ENCODE data around the gene LAMB3.

Gene LAMB3

DNA sequence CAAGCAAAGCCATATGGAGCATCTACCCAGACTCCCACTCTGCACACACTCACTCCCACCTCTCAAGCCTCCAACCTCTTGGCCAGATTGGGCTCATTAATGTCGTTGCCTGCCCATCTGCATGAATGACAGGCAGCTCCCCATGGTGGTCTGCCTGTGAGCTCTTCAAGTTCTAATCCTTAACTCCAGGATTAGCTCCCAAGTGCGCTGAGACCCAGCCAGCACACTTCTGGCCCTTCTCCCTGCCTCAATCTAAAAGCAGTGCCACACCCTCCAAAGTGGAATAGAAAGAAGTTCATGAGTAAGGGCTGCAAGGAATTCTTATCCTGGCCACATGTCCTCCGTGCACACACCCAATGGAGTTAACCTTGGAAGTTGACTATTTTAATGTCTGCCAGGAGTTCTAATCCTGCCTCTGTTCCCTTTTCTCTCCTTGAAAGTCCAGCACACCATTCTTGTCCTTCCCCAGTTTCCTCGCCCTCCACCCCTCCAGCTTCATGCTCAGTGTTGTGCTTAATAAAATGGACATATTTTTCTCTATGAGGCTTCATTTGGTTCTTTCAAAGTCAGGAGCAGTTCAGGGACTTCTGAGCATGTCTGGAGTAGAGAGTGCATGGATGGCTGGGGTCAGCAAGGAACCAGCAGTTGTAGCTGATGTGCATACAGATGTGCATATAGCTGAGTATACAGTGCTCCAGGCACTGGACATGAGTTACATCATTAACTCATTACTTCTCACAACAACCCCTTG is 38.6 kb downstream of the LAMB3 start:
- Histone ChIP-seq H3K36me3 (ENCODE audit: control insufficient read depth in 1 of 2, insufficient read depth in 2 of 2, low read length in 2 of 2) (peaks cover 29 to 50% of the 10 kb centered on the region in 2 experiments), H3K4me3 (ENCODE audit: low read depth, low read length) (no peak overlapping the region), H3K4ac (ENCODE audit: low read depth, low read length) (no peak overlapping the region), H3K79me1 (ENCODE audit: low read length) (peaks cover 2% of the 10 kb centered on the region), H3K4me1 (ENCODE audit: control insufficient read depth in 1 of 2, insufficient read depth in 2 of 2, low read length in 2 of 2) (peaks cover 5 to 10% of the 10 kb centered on the region in 2 experiments), H3K23ac (ENCODE audit: low read length) (no peak overlapping the region), H2AK5ac (ENCODE audit: low read length) (no peak overlapping the region), H2BK12ac (ENCODE audit: low read length) (no peak overlapping the region), H2BK5ac (ENCODE audit: low read depth, low read length, poor library complexity) (no peak overlapping the region), H3K14ac (ENCODE audit: low read length) (no peak overlapping the region), H4K91ac (ENCODE audit: low read depth, low read length) (no peak overlapping the region), H4K8ac (ENCODE audit: low read depth, low read length) (no peak overlapping the region), H2BK120ac (ENCODE audit: insufficient read depth, low read length, poor library complexity) (no peak overlapping the region), H3K27ac (ENCODE audit: low read depth, low read length) (no peak overlapping the region), H3K4me2 (ENCODE audit: low read length) (no peak overlapping the region), H3K9me3 (ENCODE audit: insufficient read depth, low read depth, low read length) (peaks cover 3% of the 10 kb centered on the region), H3K18ac (ENCODE audit: low read length) (no peak overlapping the region), H4K12ac (ENCODE audit: low read depth, low read length) (no peak overlapping the region), H3K9ac (ENCODE audit: low read length) (no peak overlapping the region), H3K27me3 (ENCODE audit: insufficient read depth, low read length) (no peaks in the 10 kb centered on the region), H3K79me2 (ENCODE audit: control insufficient read depth, insufficient read depth, low read length, poor library complexity) (no peaks in the 10 kb centered on the region), H2AFZ (ENCODE audit: insufficient read depth, low read length, poor library complexity) (no peak overlapping the region)
- WGBS (ENCODE audit: extremely low coverage, insufficient coverage, insufficient read length): no CpG with 5 or more reads among the region's 4 CpGs
- no peak for DNase-seq

DNA sequence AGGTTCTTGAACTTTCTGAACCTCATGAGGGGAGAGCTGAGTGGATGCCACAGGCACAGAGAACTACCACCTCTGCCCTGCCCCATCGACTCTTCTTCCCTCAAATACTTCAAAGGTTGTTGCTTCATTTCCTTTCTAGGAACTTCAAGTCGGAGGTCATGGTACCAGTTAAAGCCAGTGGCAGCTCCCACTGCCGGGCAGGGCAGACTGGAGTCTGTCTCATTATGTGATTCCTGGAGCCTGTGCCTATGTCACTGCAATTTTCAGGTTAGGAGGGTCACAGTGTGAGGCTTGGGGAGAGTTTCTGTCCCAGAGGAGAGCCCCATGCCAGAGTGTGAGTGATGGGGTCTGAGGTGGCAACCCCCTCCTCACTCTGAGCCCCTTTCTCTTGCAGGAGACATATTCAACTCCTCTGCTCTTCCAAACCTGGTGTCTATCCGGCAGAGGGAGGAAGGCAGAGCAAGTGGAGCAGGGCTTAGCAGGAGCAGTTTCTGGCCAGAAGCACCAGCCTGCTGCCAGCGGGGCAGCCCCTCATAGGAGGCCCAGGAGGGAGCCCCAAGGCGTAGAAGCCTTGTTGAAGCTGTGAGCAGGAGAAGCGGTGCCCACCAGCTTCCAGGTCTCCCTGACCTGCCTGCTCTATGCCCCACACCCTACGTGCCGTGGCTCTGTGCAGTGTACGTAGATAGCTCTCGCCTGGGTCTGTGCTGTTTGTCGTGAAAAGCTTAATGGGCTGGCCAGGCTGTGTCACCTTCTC is 39.4 kb downstream of the LAMB3 start:
- peaks cover 2% of the 10 kb centered on the region for H3K79me1 ChIP-seq (ENCODE audit: low read length)
- no peak overlapping the region for H4K8ac ChIP-seq (ENCODE audit: low read depth, low read length)
- H3K9me3 ChIP-seq (ENCODE audit: insufficient read depth, low read depth, low read length): peaks cover 3% of the 10 kb centered on the region
- no peak overlapping the region for H2BK5ac ChIP-seq (ENCODE audit: low read depth, low read length, poor library complexity)
- no peak overlapping the region for H4K91ac ChIP-seq (ENCODE audit: low read depth, low read length)
- H3K36me3 ChIP-seq (ENCODE audit: control insufficient read depth in 1 of 2, insufficient read depth in 2 of 2, low read length in 2 of 2): peaks cover 33 to 50% of the 10 kb centered on the region in 2 experiments
- H3K4me2 ChIP-seq (ENCODE audit: low read length): no peak overlapping the region
- no peak overlapping the region for H3K18ac ChIP-seq (ENCODE audit: low read length)
- H3K14ac ChIP-seq (ENCODE audit: low read length): no peak overlapping the region
- no peak for DNase-seq
- no peak overlapping the region for H3K27ac ChIP-seq (ENCODE audit: low read depth, low read length)
- H2BK12ac ChIP-seq (ENCODE audit: low read length): no peak overlapping the region
- H3K79me2 ChIP-seq (ENCODE audit: control insufficient read depth, insufficient read depth, low read length, poor library complexity): no peaks in the 10 kb centered on the region
- H3K9ac ChIP-seq (ENCODE audit: low read length): no peak overlapping the region
- no CpG with 5 or more reads among the region's 12 CpGs for WGBS (ENCODE audit: extremely low coverage, insufficient coverage, insufficient read length)
- peaks cover 6 to 11% of the 10 kb centered on the region in 2 experiments for H3K4me1 ChIP-seq (ENCODE audit: control insufficient read depth in 1 of 2, insufficient read depth in 2 of 2, low read length in 2 of 2)
- no peak overlapping the region for H2AFZ ChIP-seq (ENCODE audit: insufficient read depth, low read length, poor library complexity)
- H3K4ac ChIP-seq (ENCODE audit: low read depth, low read length): no peak overlapping the region
- H2AK5ac ChIP-seq (ENCODE audit: low read length): no peak overlapping the region
- H3K27me3 ChIP-seq (ENCODE audit: insufficient read depth, low read length): no peaks in the 10 kb centered on the region
- H3K23ac ChIP-seq (ENCODE audit: low read length): no peak overlapping the region
- H4K12ac ChIP-seq (ENCODE audit: low read depth, low read length): no peak overlapping the region
- H2BK120ac ChIP-seq (ENCODE audit: insufficient read depth, low read length, poor library complexity): no peak overlapping the region
- no peak overlapping the region for H3K4me3 ChIP-seq (ENCODE audit: low read depth, low read length)

GRCh38 chr1:209611771-209612570 is 40.3 kb downstream of the LAMB3 start:
- Histone ChIP-seq H4K91ac (ENCODE audit: low read depth, low read length) (no peak overlapping the region), H2BK5ac (ENCODE audit: low read depth, low read length, poor library complexity) (no peak overlapping the region), H3K79me2 (ENCODE audit: control insufficient read depth, insufficient read depth, low read length, poor library complexity) (no peaks in the 10 kb centered on the region), H3K79me1 (ENCODE audit: low read length) (peaks cover 2% of the 10 kb centered on the region), H2AK5ac (ENCODE audit: low read length) (no peak overlapping the region), H3K27ac (ENCODE audit: low read depth, low read length) (no peak overlapping the region), H3K9me3 (ENCODE audit: insufficient read depth, low read depth, low read length) (peaks cover 3% of the 10 kb centered on the region), H3K36me3 (ENCODE audit: control insufficient read depth in 1 of 2, insufficient read depth in 2 of 2, low read length in 2 of 2) (peaks cover 37 to 59% of the 10 kb centered on the region in 2 experiments), H3K27me3 (ENCODE audit: insufficient read depth, low read length) (no peaks in the 10 kb centered on the region), H3K18ac (ENCODE audit: low read length) (no peak overlapping the region), H2AFZ (ENCODE audit: insufficient read depth, low read length, poor library complexity) (no peak overlapping the region), H3K14ac (ENCODE audit: low read length) (no peak overlapping the region), H3K23ac (ENCODE audit: low read length) (no peak overlapping the region), H3K4me1 (ENCODE audit: control insufficient read depth in 1 of 2, insufficient read depth in 2 of 2, low read length in 2 of 2) (peaks cover 12 to 18% of the 10 kb centered on the region in 2 experiments), H4K8ac (ENCODE audit: low read depth, low read length) (no peak overlapping the region), H2BK12ac (ENCODE audit: low read length) (no peak overlapping the region), H2BK120ac (ENCODE audit: insufficient read depth, low read length, poor library complexity) (no peak overlapping the region), H3K4me3 (ENCODE audit: low read depth, low read length) (no peak overlapping the region), H3K4ac (ENCODE audit: low read depth, low read length) (no peak overlapping the region), H4K12ac (ENCODE audit: low read depth, low read length) (no peak overlapping the region), H3K4me2 (ENCODE audit: low read length) (no peak overlapping the region), H3K9ac (ENCODE audit: low read length) (no peak overlapping the region)
- WGBS (ENCODE audit: extremely low coverage, insufficient coverage, insufficient read length): no CpG with 5 or more reads among the region's 13 CpGs
- no peak for DNase-seq

DNA sequence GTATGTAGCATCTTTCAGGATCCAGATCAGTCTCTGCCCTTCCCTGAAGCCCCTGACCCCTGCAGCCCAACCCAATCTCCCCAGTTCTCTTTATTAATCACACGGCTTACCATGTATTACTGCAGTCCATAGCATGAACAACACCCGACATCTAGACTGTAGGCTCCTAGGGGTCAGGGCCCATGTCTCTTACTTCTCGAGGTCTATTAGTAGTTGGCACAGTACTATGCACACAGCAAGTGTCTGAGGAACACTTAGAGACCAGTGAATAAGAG is 41.7 kb downstream of the LAMB3 start:
- Histone ChIP-seq H2BK120ac (ENCODE audit: insufficient read depth, low read length, poor library complexity) (no peak overlapping the region), H3K4me3 (ENCODE audit: low read depth, low read length) (no peak overlapping the region), H3K23ac (ENCODE audit: low read length) (no peak overlapping the region), H3K9ac (ENCODE audit: low read length) (no peak overlapping the region), H4K91ac (ENCODE audit: low read depth, low read length) (peak overlapping the region; percentile 3), H3K27ac (ENCODE audit: low read depth, low read length) (no peak overlapping the region), H4K8ac (ENCODE audit: low read depth, low read length) (no peak overlapping the region), H2BK5ac (ENCODE audit: low read depth, low read length, poor library complexity) (no peak overlapping the region), H3K27me3 (ENCODE audit: insufficient read depth, low read length) (no peaks in the 10 kb centered on the region), H3K79me1 (ENCODE audit: low read length) (peaks cover 2% of the 10 kb centered on the region), H3K4ac (ENCODE audit: low read depth, low read length) (no peak overlapping the region), H3K4me2 (ENCODE audit: low read length) (no peak overlapping the region), H2AFZ (ENCODE audit: insufficient read depth, low read length, poor library complexity) (no peak overlapping the region), H3K36me3 (ENCODE audit: control insufficient read depth in 1 of 2, insufficient read depth in 2 of 2, low read length in 2 of 2) (peaks cover 42 to 72% of the 10 kb centered on the region in 2 experiments), H3K79me2 (ENCODE audit: control insufficient read depth, insufficient read depth, low read length, poor library complexity) (no peaks in the 10 kb centered on the region), H2BK12ac (ENCODE audit: low read length) (no peak overlapping the region), H3K9me3 (ENCODE audit: insufficient read depth, low read depth, low read length) (peaks cover 3% of the 10 kb centered on the region), H4K12ac (ENCODE audit: low read depth, low read length) (no peak overlapping the region), H3K14ac (ENCODE audit: low read length) (no peak overlapping the region), H3K4me1 (ENCODE audit: control insufficient read depth in 1 of 2, insufficient read depth in 2 of 2, low read length in 2 of 2) (peaks cover 14 to 18% of the 10 kb centered on the region in 2 experiments), H2AK5ac (ENCODE audit: low read length) (no peak overlapping the region), H3K18ac (ENCODE audit: low read length) (no peak overlapping the region)
- DNase-seq: no peak
- WGBS (ENCODE audit: extremely low coverage, insufficient coverage, insufficient read length): no CpG with 5 or more reads among the region's 3 CpGs
